IPS DF 4.7 (cell line): ENCODE results near the gene SPATC1L.

Experiments
- DNase-seq: peaks from one replicate; pipeline ENCODE4 v3.0.0-alpha.2; 2013; ENCODE audit warnings: low spot score; ENCODE audit errors: extremely low read depth

Gene SPATC1L

GRCh38 chr21:46136739-46137349 is 47.4 kb downstream of the SPATC1L start:
- no peak for DNase-seq

- DNase-seq = no peak
Observed at GRCh38 chr21:46135782-46136395, 48.4 kb downstream of the SPATC1L start.

DNA sequence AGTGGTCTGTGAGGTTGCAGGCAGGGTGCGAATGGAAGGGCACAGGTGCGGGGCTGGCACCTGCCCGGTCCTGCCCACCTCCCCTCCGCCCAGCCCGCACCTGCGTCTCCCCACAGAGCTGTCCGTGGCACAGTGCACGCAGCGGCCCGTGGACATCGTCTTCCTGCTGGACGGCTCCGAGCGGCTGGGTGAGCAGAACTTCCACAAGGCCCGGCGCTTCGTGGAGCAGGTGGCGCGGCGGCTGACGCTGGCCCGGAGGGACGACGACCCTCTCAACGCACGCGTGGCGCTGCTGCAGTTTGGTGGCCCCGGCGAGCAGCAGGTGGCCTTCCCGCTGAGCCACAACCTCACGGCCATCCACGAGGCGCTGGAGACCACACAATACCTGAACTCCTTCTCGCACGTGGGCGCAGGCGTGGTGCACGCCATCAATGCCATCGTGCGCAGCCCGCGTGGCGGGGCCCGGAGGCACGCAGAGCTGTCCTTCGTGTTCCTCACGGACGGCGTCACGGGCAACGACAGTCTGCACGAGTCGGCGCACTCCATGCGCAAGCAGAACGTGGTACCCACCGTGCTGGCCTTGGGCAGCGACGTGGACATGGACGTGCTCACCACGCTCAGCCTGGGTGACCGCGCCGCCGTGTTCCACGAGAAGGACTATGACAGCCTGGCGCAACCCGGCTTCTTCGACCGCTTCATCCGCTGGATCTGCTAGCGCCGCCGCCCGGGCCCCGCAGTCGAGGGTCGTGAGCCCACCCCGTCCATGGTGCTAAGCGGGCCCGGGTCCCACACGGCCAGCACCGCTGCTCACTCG is 52.2 kb downstream of the SPATC1L start:
- no peak for DNase-seq

DNA sequence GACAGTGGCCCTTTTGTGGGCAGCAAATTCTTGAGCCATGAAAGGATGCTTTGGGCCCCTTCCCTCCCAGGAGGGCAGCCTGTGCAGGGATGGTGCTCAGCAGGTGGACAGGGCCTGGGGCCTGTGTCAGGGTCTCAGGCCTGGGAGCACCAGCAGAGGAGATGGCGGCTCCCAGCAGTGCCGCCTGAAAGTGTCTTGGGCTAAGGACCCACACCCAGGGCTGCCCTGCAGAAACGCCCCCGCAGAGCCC is 52.7 kb downstream of the SPATC1L start:
- DNase-seq = no peak

- DNase-seq = no peak
Observed at GRCh38 chr21:46130831-46131587, 53.2 kb downstream of the SPATC1L start.

DNA sequence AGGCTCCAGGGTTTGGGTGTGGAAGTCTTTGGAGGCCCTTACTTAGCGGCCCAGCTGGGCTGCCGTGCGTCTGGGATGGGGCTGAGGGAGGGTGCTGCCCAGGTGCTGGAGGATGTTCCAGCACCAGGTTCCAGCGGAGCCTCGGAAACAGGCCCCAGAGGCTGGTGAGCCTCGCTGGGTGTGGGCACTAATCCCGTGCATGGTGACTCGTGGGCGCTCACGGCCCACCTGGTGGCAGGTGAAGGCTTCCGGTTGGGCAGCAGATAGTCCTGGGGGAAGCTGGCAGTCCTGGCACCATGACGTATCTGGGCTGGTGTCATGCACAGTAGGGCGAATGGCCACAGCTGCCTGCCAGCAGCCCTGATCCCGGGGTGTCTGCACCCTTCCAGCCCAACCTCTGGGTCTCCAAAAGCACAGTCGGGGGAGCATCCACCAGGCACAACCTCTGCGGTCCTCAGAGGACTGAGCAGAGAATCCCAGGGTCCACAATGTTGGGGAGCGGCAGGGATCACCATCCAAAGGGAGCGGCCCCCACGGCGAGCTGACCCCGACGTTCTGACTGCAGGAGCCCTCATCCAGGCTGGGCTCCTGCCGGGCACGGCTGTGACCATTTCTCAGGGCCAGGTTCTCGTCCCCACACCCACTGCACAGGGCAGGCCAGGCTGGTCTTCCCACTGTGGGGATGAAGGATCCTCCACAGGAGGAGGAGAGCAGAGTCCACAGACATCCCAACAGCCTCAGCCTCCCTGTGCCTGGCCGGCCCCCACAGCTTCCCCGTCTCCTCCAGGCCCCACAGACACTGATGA is 54.2 kb downstream of the SPATC1L start:
- no peak for DNase-seq

GRCh38 chr21:46128933-46129571 is 55.2 kb downstream of the SPATC1L start:
- no peak for DNase-seq

DNA sequence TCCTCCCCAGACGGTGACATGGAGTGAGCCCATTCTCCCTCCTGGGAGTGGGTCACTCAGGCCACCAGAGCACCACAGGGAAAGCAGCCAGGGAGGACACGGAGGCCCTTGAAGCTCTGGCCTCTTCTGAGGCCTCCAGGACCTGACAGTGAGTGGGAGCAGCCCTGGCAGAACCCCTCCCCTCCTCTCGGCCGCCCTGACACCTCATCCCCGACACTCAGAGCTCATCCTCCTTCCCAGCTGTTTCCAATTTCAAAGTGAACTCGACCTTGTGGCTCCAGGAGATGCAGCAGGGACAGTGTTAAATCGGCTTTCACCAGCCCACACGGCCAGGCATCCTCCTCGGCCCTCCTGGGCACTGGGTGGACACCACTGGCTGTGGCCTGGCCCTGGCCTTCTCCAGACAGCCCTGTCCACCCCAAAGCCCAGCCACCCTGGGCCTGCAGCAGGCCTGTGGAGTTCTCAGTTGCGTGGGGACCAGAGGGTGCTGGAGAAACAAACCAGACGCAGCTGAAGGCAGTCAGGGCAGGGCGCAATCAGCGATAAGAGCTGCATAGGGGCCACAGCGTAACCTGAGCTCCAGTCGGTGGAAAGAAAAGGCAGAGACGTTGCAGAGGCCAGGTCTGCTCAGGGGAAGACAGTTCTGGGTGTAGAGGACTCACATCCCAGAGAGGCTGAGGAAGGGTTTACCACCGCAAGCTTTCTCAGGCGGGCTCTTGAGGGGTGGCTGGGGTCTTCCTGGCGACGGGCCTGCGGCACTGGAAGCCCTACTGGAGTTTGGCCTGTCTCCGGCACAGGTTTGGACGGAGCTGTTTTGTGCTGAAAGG is 55.9 kb downstream of the SPATC1L start:
- no peak for DNase-seq

DNA sequence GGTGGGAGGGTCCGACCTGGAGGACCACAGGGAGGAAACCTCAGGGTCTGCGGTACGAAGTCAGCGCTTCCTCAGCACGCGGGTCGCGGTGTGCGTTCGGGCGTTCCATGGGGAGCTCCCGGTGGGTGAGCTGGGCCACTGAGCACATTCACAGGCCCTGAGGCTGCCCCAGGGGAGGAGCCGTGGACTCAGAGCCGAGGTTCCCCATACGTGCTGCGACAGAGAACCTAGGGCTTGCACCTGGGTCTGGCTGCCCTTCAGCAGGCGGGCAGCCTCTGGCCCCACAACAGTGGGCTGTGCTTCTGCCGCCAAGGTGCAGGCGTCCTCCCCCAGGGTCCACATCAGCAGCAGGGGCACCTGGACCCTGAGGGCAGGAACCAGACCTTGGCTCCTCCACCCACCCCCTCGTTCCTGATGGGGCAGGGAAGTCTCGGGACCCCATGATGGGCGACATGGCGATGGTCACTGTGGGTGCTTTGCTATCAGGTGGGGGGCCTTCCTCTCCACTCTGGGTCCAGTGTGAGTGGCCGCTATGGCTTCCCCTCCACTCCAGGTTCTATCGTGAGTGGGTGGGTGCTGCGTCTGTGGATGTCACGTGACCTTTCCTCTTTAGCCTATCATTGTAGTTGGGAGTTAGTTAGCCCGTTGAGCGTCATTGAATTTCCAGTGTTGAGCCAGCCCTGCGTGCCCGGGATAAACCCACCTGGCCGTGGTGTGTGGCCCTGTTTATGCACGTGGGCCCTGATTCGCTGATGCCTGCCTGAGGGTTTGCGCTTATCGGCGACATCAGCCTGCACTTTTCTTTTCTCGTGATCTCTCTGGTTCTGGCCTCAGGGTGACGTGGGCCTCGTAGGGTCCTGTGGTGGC is 56.8 kb downstream of the SPATC1L start:
- no peak for DNase-seq

DNA sequence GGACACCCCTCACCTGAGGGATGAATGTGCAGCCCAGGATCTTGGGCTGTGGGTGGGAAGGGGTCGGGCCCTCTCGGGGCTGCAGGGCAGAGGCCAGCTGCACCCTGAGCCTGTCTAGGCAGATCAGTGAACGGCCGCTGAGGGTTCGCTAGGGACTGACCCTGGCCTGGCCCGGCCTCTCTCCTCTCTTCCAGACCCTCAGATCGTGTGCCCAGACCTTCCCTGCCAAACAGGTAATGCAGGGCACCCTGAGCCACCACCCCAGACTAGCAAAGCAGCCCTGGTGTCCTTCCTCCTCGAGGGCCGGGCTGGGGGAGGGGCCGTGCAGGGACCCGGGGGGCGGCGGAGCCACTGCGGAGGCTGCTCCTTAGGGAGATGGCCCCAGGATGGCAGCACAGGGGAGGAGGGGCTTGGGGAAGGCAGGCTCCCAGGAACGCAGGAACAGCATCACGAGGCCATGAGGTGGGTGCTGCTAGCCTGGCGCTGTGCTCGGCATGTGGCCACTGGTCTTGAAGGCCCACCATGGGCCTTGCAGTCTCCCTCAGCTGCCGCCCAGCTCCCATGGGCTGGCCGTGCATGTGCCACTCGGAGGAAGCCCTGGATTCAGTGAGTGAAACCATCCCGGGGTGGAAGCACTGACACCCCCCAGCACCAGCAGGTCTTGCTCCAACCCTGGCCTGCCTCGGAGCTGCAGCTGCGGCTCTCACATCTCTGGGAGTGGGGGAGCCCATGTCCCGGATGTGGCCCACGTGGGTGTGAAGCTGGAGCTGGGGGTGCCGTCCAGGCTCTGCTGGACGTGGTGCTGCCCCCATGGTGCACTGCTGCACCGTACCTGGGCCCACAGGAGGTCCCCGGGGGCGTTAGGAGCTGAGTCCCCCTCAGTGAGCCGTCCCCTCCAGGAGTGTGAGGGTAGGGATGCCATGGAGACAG is 57.7 kb downstream of the SPATC1L start:
- no peak for DNase-seq

DNA sequence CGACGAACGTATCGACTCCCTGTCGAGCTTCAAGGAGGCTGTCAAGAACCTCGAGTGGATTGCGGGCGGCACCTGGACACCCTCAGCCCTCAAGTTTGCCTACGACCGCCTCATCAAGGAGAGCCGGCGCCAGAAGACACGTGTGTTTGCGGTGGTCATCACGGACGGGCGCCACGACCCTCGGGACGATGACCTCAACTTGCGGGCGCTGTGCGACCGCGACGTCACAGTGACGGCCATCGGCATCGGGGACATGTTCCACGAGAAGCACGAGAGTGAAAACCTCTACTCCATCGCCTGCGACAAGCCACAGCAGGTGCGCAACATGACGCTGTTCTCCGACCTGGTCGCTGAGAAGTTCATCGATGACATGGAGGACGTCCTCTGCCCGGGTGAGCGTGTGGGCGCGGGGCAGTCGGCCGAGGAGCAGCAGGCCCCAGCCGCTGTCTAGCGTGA is 58.4 kb downstream of the SPATC1L start:
- no peak for DNase-seq

- no peak for DNase-seq
Observed at GRCh38 chr21:46124926-46125845, 59.1 kb downstream of the SPATC1L start.

DNA sequence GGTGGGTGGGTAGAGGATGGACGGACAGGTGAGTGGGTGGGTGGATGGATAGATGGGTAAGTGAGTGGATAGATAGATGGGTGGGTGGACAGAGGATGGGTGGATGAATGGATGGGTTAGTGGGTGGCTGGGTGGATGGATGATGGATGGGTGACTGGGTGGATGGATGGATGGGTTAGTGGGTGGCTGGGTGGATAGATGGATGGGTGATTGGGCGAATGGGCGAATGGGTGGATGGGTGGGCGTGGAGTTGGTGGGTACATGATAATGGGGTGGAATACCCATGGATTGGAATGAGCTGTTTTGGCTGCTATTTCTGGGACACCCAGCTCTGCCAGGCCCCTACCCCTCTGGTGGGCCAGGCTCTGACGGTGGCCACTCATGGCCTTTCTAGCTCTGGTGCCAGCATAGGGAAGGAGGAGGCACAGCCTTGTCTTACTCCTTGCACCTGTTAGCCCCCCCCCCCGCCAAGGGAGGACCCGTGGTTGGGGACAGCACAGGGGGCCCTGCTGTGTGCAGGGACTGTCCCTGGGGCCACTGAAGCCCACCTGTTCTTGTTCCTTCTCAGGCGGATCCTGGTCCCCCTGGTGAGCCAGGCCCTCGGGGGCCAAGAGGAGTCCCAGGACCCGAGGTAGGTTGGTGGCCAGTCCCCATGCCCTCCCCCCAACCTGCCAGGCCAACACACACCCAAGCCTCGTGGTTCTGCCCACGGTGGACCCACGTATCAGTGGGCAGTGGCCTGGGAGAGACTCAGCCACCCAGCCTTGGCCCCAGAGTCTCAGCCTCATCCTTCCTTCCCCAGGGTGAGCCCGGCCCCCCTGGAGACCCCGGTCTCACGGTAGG is 60.0 kb downstream of the SPATC1L start:
- DNase-seq = no peak

GRCh38 chr21:46122758-46123683 is 61.2 kb downstream of the SPATC1L start:
- no peak for DNase-seq

- no peak for DNase-seq
Observed at GRCh38 chr21:46122237-46122671, 62.0 kb downstream of the SPATC1L start.
